SW480 (cell line): ENCODE measurements around the gene ASPM.
A peak's percentile ranks its signal among the peaks of the same experiment; 100 is the strongest.

ENCODE experiments used
- DNase-seq: peaks from one replicate; pipeline ENCODE4 v3.0.0-alpha.2; 2016; ENCODE audit warnings: low spot score

Gene ASPM

GRCh38 chr1:197146101-197147095 is at the start of gene ASPM:
TSS of gene ASPM (minus strand) at chr1:197146669. CDS start at chr1:197146437, 232 bp downstream.
- DNase-seq, result peak; percentile 92

- DNase-seq, result no peak
Measured at GRCh38 chr1:197195100-197195499, 48.6 kb upstream of the ASPM start.

GRCh38 chr1:197184190-197184589 is 37.7 kb upstream of the ASPM start:
- no peak for DNase-seq

- no peak for DNase-seq
Measured at GRCh38 chr1:197183195-197183748, 36.8 kb upstream of the ASPM start.

- DNase-seq, result no peak
Measured at GRCh38 chr1:197182716-197183115, 36.2 kb upstream of the ASPM start.

GRCh38 chr1:197181982-197182381 is 35.5 kb upstream of the ASPM start:
- DNase-seq, result no peak

GRCh38 chr1:197180252-197180878 is 33.9 kb upstream of the ASPM start:
- peak; percentile 50 for DNase-seq

- DNase-seq, result no peak
Measured at GRCh38 chr1:197178998-197179397, 32.5 kb upstream of the ASPM start.

- DNase-seq, result no peak
Measured at GRCh38 chr1:197174818-197175217, 28.3 kb upstream of the ASPM start.

- no peak for DNase-seq
Measured at GRCh38 chr1:197173571-197174507, 27.4 kb upstream of the ASPM start.

GRCh38 chr1:197171531-197171930 is 25.1 kb upstream of the ASPM start:
- DNase-seq, result no peak

GRCh38 chr1:197170538-197170937 is 24.1 kb upstream of the ASPM start:
- no peak for DNase-seq

- DNase-seq, result no peak
Measured at GRCh38 chr1:197159461-197159860, 13.0 kb upstream of the ASPM start.

- DNase-seq, result no peak
Measured at GRCh38 chr1:197156692-197157091, 10.2 kb upstream of the ASPM start.

GRCh38 chr1:197152662-197153061 is 6.2 kb upstream of the ASPM start:
- DNase-seq, result no peak

- no peak for DNase-seq
Measured at GRCh38 chr1:197151185-197151584, 4.7 kb upstream of the ASPM start.

- no peak for DNase-seq
Measured at GRCh38 chr1:197150336-197151005, 4.0 kb upstream of the ASPM start.

GRCh38 chr1:197149340-197149739 is 2.9 kb upstream of the ASPM start:
- DNase-seq, result no peak

- no peak for DNase-seq
Measured at GRCh38 chr1:197145446-197146024, 934 bp downstream of the ASPM start.

- peak; percentile 7 for DNase-seq
Measured at GRCh38 chr1:197144570-197145325, 1.7 kb downstream of the ASPM start.
